ENCODE results near the gene DDX52. TPM values are rescaled to one million over a fixed set of nuclear protein-coding genes. Genes with fewer than 3 reads are reported as not detected.

The DDX52 gene
- total RNA-seq, 1 donor from 2014 or later: 14.5 TPM

- no peak for DNase-seq (ENCODE audit: low read depth)
- Histone ChIP-seq H3K4me3 (ENCODE audit: low read depth, low read length) (no peak overlapping the region), H3K27me3 (ENCODE audit: control insufficient read depth, insufficient read depth, low read length) (no peaks in the 10 kb centered on the region), H3K36me3 (ENCODE audit: control insufficient read depth, insufficient read depth, low read length) (no peaks in the 10 kb centered on the region)
- TF ChIP-seq, protein P1, sequence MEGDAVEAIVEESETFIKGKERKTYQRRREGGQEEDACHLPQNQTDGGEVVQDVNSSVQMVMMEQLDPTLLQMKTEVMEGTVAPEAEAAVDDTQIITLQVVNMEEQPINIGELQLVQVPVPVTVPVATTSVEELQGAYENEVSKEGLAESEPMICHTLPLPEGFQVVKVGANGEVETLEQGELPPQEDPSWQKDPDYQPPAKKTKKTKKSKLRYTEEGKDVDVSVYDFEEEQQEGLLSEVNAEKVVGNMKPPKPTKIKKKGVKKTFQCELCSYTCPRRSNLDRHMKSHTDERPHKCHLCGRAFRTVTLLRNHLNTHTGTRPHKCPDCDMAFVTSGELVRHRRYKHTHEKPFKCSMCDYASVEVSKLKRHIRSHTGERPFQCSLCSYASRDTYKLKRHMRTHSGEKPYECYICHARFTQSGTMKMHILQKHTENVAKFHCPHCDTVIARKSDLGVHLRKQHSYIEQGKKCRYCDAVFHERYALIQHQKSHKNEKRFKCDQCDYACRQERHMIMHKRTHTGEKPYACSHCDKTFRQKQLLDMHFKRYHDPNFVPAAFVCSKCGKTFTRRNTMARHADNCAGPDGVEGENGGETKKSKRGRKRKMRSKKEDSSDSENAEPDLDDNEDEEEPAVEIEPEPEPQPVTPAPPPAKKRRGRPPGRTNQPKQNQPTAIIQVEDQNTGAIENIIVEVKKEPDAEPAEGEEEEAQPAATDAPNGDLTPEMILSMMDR (IDR thresholded peaks at IDR 0.05; ENCODE audit: insufficient read depth, low read length, severe bottlenecking): no peak
- FAIRE-seq: no peak
Measured at GRCh38 chr17:37607637-37608331, 35.5 kb downstream of the DDX52 start.

- TF ChIP-seq, protein P1 (IDR thresholded peaks at IDR 0.05; ENCODE audit: insufficient read depth, low read length, severe bottlenecking): no peak
- Histone ChIP-seq H3K27me3 (ENCODE audit: control insufficient read depth, insufficient read depth, low read length) (no peaks in the 10 kb centered on the region), H3K4me3 (ENCODE audit: low read depth, low read length) (no peak overlapping the region), H3K36me3 (ENCODE audit: control insufficient read depth, insufficient read depth, low read length) (no peaks in the 10 kb centered on the region)
- no peak for DNase-seq (ENCODE audit: low read depth)
- no peak for FAIRE-seq
Measured at GRCh38 chr17:37605813-37606505, 37.3 kb downstream of the DDX52 start.

DNA sequence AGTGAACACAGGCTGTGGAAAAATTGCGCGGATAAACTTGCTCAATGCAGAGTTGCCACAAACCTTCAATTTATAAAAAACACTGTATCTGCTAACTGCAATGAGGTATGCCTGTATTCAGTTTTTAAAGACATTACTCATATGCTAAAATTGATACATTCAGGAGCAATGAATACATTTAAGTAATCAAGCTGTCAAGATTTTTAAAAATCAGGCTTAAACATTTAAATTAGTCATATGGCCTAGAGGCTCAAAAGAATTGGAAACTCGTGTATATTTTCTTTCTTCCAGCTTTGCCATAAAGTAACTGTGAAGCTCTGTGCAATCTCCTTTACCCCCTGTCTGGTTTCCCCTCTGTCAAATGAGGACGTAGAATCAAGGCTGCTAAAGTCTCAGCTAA, 38.2 kb downstream of the DDX52 start:
- Histone ChIP-seq H3K27me3 (ENCODE audit: control insufficient read depth, insufficient read depth, low read length) (no peaks in the 10 kb centered on the region), H3K36me3 (ENCODE audit: control insufficient read depth, insufficient read depth, low read length) (no peaks in the 10 kb centered on the region), H3K4me3 (ENCODE audit: low read depth, low read length) (no peak overlapping the region)
- TF ChIP-seq, protein P1 (IDR thresholded peaks at IDR 0.05; ENCODE audit: insufficient read depth, low read length, severe bottlenecking): no peak
- no peak for DNase-seq (ENCODE audit: low read depth)
- FAIRE-seq: no peak

- H3K27me3 ChIP-seq (ENCODE audit: control insufficient read depth, insufficient read depth, low read length): no peaks in the 10 kb centered on the region
- FAIRE-seq (no peak), DNase-seq (ENCODE audit: low read depth) (no peak)
- no peak overlapping the region for H3K4me3 ChIP-seq (ENCODE audit: low read depth, low read length)
- TF ChIP-seq, protein P1 (IDR thresholded peaks at IDR 0.05; ENCODE audit: insufficient read depth, low read length, severe bottlenecking): no peak
- no peaks in the 10 kb centered on the region for H3K36me3 ChIP-seq (ENCODE audit: control insufficient read depth, insufficient read depth, low read length)
Measured at GRCh38 chr17:37604556-37604955, 38.7 kb downstream of the DDX52 start.

DNA sequence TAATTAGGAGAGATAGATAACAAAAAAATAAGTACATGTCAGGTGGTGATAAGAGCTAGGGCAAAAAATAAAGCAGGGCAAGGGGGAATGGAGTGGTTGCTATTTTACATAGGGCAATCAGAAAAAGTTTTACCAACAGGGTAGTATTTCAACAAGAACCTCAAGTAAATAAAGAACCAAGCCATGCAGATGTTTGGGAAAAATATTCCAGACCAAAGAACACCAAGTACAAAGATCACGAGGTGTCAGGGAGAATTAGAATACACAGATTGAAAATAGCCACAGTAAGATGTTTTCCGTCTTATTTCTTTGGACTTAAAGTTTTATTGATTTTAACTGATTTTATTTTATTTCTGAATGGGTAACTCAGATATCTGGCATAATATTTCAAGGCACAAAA, 45.1 kb downstream of the DDX52 start:
- H3K27me3 ChIP-seq (ENCODE audit: control insufficient read depth, insufficient read depth, low read length): no peaks in the 10 kb centered on the region
- peaks cover 2% of the 10 kb centered on the region for H3K36me3 ChIP-seq (ENCODE audit: control insufficient read depth, insufficient read depth, low read length)
- no peak overlapping the region for H3K4me3 ChIP-seq (ENCODE audit: low read depth, low read length)
- no peak for DNase-seq (ENCODE audit: low read depth)
- TF ChIP-seq, protein P1 (IDR thresholded peaks at IDR 0.05; ENCODE audit: insufficient read depth, low read length, severe bottlenecking): no peak
- no peak for FAIRE-seq
